Measurements from ENCODE around the gene PJA2.
"Not testable (repeated sequence)": the region's sequence is repeated elsewhere in the genome, so short reads cannot be mapped to it uniquely, and the experiment has no call there.

Gene PJA2

GRCh38 chr5:109315245-109315644 lies 94.5 kb downstream of the PJA2 start:
- in situ Hi-C loops (cut with HindIII; ENCODE audit: low sequenced_read_pairs) = no loop called here

GRCh38 chr5:109313127-109313526 lies 96.6 kb downstream of the PJA2 start:
- in situ Hi-C loops (cut with HindIII; ENCODE audit: low sequenced_read_pairs) = no loop called here

- in situ Hi-C loops (cut with HindIII; ENCODE audit: low sequenced_read_pairs) = no loop called here
Measured at GRCh38 chr5:109312695-109313094, 97.1 kb downstream of the PJA2 start.

GRCh38 chr5:109310315-109310714 lies 99.5 kb downstream of the PJA2 start:
- in situ Hi-C loops (cut with HindIII; ENCODE audit: low sequenced_read_pairs) = no loop called here

GRCh38 chr5:109309326-109310063 lies 100.3 kb downstream of the PJA2 start:
- in situ Hi-C loops (cut with HindIII; ENCODE audit: low sequenced_read_pairs) = no loop called here

- in situ Hi-C loops (cut with HindIII; ENCODE audit: low sequenced_read_pairs) = no loop called here
Measured at GRCh38 chr5:109307951-109308350, 101.8 kb downstream of the PJA2 start.

GRCh38 chr5:109307456-109307855 lies 102.3 kb downstream of the PJA2 start:
- in situ Hi-C loops (cut with HindIII; ENCODE audit: low sequenced_read_pairs) = no loop called here

GRCh38 chr5:109305352-109305751 lies 104.4 kb downstream of the PJA2 start:
- in situ Hi-C loops (cut with HindIII; ENCODE audit: low sequenced_read_pairs) = no loop called here

- in situ Hi-C loops (cut with HindIII; ENCODE audit: low sequenced_read_pairs) = no loop called here
Measured at GRCh38 chr5:109304309-109304708, 105.5 kb downstream of the PJA2 start.

GRCh38 chr5:109300367-109300766 lies 109.4 kb downstream of the PJA2 start:
- in situ Hi-C loops (cut with HindIII; ENCODE audit: low sequenced_read_pairs) = no loop called here

GRCh38 chr5:109299557-109299956 lies 110.2 kb downstream of the PJA2 start:
- in situ Hi-C loops (cut with HindIII; ENCODE audit: low sequenced_read_pairs) = no loop called here

- in situ Hi-C loops (cut with HindIII; ENCODE audit: low sequenced_read_pairs) = no loop called here
Measured at GRCh38 chr5:109298794-109299193, 111.0 kb downstream of the PJA2 start.

GRCh38 chr5:109297900-109298299 lies 111.9 kb downstream of the PJA2 start:
- in situ Hi-C loops (cut with HindIII; ENCODE audit: low sequenced_read_pairs) = no loop called here

GRCh38 chr5:109291090-109291489 lies 118.7 kb downstream of the PJA2 start:
- in situ Hi-C loops (cut with HindIII; ENCODE audit: low sequenced_read_pairs) = loop anchor here (5.0 kb wide), 1 partner anchor 59 kb away; no protein-coding TSS in a partner anchor

GRCh38 chr5:109290231-109290630 lies 119.5 kb downstream of the PJA2 start:
- in situ Hi-C loops (cut with HindIII; ENCODE audit: low sequenced_read_pairs) = loop anchor here (5.0 kb wide), 1 partner anchor 58 kb away; no protein-coding TSS in a partner anchor

GRCh38 chr5:109286628-109287027 lies 123.1 kb downstream of the PJA2 start:
- in situ Hi-C loops (cut with HindIII; ENCODE audit: low sequenced_read_pairs) = not testable (repeated sequence)
